Measurements from ENCODE around the gene BEND7.

Gene BEND7

DNA sequence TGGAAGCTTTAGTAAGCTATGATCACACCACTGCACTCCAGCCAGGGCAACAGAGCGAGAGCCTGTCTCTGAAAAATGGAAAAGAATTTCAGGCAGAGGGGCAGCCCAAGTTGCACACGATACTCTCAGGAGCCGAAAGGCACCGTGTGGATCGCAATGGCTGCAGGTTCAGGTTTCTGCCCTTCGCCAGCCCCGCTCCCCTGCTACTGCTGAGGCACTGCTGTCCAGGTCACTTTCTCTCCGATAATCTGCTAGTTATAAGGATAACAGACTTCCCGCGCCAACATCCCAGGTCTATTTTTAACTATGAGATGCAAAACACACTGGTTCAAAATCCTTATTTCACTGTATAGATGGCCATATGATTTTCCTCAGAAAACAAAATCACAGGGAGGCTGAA is 11.1 kb downstream of the BEND7 start:
- Histone ChIP-seq H3K79me2 (ENCODE audit: control insufficient read depth, low read length) (no peaks in the 10 kb centered on the region), H3K27ac (ENCODE audit: low read depth, low read length) (no peak overlapping the region), H4K20me1 (ENCODE audit: control insufficient read depth, insufficient read depth, low read depth, low read length) (no peaks in the 10 kb centered on the region), H3K4me2 (ENCODE audit: low read length) (no peak overlapping the region), H3F3A (ENCODE audit: control insufficient read depth, insufficient read depth) (no peaks in the 10 kb centered on the region), H3K4me3 (ENCODE audit: low read length) (no peak overlapping the region), H3K9me3 (ENCODE audit: control insufficient read depth, insufficient read depth, low read length) (no peaks in the 10 kb centered on the region), H3K9me2 (replicated peaks; ENCODE audit: control insufficient read depth, low read length) (no peaks in the 10 kb centered on the region), H3K4me1 (ENCODE audit: control insufficient read depth, low read length) (no peaks in the 10 kb centered on the region), H3K36me3 (ENCODE audit: control insufficient read depth, low read length) (no peaks in the 10 kb centered on the region), H3K27me3 (ENCODE audit: control insufficient read depth, low read length) (peaks cover under 1% of the 10 kb centered on the region)
- TF ChIP-seq EZH2phosphoT487 (IDR thresholded peaks at IDR 0.05; ENCODE audit: borderline replicate concordance, low read length) = no peak
- TF ChIP-seq, protein P1, sequence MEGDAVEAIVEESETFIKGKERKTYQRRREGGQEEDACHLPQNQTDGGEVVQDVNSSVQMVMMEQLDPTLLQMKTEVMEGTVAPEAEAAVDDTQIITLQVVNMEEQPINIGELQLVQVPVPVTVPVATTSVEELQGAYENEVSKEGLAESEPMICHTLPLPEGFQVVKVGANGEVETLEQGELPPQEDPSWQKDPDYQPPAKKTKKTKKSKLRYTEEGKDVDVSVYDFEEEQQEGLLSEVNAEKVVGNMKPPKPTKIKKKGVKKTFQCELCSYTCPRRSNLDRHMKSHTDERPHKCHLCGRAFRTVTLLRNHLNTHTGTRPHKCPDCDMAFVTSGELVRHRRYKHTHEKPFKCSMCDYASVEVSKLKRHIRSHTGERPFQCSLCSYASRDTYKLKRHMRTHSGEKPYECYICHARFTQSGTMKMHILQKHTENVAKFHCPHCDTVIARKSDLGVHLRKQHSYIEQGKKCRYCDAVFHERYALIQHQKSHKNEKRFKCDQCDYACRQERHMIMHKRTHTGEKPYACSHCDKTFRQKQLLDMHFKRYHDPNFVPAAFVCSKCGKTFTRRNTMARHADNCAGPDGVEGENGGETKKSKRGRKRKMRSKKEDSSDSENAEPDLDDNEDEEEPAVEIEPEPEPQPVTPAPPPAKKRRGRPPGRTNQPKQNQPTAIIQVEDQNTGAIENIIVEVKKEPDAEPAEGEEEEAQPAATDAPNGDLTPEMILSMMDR (IDR thresholded peaks at IDR 0.05; ENCODE audit: low read depth, low read length, poor library complexity, severe bottlenecking) = no peak

DNA sequence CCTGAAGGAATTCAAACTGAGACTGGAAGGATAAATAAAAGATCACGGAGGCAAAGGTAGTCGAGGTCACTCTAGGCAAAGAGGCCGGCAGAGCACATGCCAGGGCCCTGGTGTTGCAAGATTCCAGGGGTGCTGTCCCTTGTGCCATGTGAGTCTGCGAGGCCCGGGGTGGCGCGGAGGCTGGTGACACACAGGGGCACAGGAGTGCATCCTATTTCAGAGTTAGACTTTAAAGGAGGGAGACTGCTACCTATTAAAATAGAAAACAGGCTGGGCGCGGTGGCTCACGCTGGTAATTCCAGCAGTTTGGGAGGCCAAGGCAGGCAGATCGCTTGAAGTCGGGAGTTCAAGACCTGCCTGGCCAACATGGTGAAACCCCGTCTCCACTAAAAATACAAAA is 12.6 kb downstream of the BEND7 start:
- H3K36me3 ChIP-seq (ENCODE audit: control insufficient read depth, low read length) = no peaks in the 10 kb centered on the region
- H3K9me2 ChIP-seq (replicated peaks; ENCODE audit: control insufficient read depth, low read length) = no peaks in the 10 kb centered on the region
- no peaks in the 10 kb centered on the region for H4K20me1 ChIP-seq (ENCODE audit: control insufficient read depth, insufficient read depth, low read depth, low read length)
- H3K79me2 ChIP-seq (ENCODE audit: control insufficient read depth, low read length) = no peaks in the 10 kb centered on the region
- no peak overlapping the region for H3K27ac ChIP-seq (ENCODE audit: low read depth, low read length)
- no peak overlapping the region for H3K4me2 ChIP-seq (ENCODE audit: low read length)
- H3K9me3 ChIP-seq (ENCODE audit: control insufficient read depth, insufficient read depth, low read length) = no peaks in the 10 kb centered on the region
- H3K27me3 ChIP-seq (ENCODE audit: control insufficient read depth, low read length) = no peaks in the 10 kb centered on the region
- TF ChIP-seq EZH2phosphoT487 (IDR thresholded peaks at IDR 0.05; ENCODE audit: borderline replicate concordance, low read length) = no peak
- TF ChIP-seq, protein P1 (IDR thresholded peaks at IDR 0.05; ENCODE audit: low read depth, low read length, poor library complexity, severe bottlenecking) = no peak
- no peaks in the 10 kb centered on the region for H3K4me1 ChIP-seq (ENCODE audit: control insufficient read depth, low read length)
- H3K4me3 ChIP-seq (ENCODE audit: low read length) = no peak overlapping the region
- no peaks in the 10 kb centered on the region for H3F3A ChIP-seq (ENCODE audit: control insufficient read depth, insufficient read depth)

DNA sequence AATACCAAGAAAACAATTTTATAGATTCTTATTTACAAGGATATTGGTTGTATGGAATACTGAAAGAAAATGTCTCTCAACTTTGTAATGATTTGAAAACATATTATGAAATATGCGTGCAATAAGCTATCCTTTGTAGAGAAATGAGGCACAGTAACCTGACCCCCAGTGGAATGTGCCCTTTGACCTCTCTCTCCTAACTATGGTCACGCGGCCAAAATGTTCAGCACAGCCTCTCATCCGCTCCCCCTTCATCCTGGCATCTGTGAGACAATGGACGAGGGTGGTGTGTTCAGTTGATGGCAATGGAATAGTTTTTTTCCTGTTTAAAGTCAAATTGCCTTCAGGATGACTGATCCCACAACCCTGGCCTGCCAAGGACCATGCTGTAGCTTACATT is 13.3 kb downstream of the BEND7 start:
- H3K4me2 ChIP-seq (ENCODE audit: low read length) = no peak overlapping the region
- H4K20me1 ChIP-seq (ENCODE audit: control insufficient read depth, insufficient read depth, low read depth, low read length) = no peaks in the 10 kb centered on the region
- H3K27me3 ChIP-seq (ENCODE audit: control insufficient read depth, low read length) = no peaks in the 10 kb centered on the region

More for the DNA sequence above, 13.3 kb downstream of the BEND7 start:
- no peaks in the 10 kb centered on the region for H3K4me1 ChIP-seq (ENCODE audit: control insufficient read depth, low read length)
- H3K27ac ChIP-seq (ENCODE audit: low read depth, low read length) = no peak overlapping the region
- no peaks in the 10 kb centered on the region for H3K9me3 ChIP-seq (ENCODE audit: control insufficient read depth, insufficient read depth, low read length)
- no peaks in the 10 kb centered on the region for H3K36me3 ChIP-seq (ENCODE audit: control insufficient read depth, low read length)
- no peak overlapping the region for H3K4me3 ChIP-seq (ENCODE audit: low read length)
- no peaks in the 10 kb centered on the region for H3K9me2 ChIP-seq (replicated peaks; ENCODE audit: control insufficient read depth, low read length)
- no peaks in the 10 kb centered on the region for H3F3A ChIP-seq (ENCODE audit: control insufficient read depth, insufficient read depth)
- TF ChIP-seq, protein P1 (IDR thresholded peaks at IDR 0.05; ENCODE audit: low read depth, low read length, poor library complexity, severe bottlenecking) = no peak
- no peak for TF ChIP-seq EZH2phosphoT487 (IDR thresholded peaks at IDR 0.05; ENCODE audit: borderline replicate concordance, low read length)
- no peaks in the 10 kb centered on the region for H3K79me2 ChIP-seq (ENCODE audit: control insufficient read depth, low read length)
